HG03432 (cell line): ENCODE data around the gene SLC2A11.
A peak's percentile ranks its signal among the peaks of the same experiment; 100 is the strongest.
"Not testable (repeated sequence)": the region's sequence is repeated elsewhere in the genome, so short reads cannot be mapped to it uniquely, and the experiment has no call there.

ENCODE experiments used
- ATAC-seq: cut with Tn5 transposase; IDR thresholded peaks from one replicate; pipeline ENCODE4 v1.9.1; 2021; ENCODE audit warnings: mild to moderate bottlenecking, moderate library complexity; ENCODE audit not compliant: unreplicated experiment

SLC2A11 gene

GRCh38 chr22:23903328-23903971 is 45.8 kb downstream of the SLC2A11 start:
- no peak for ATAC-seq

- ATAC-seq, result no peak
Observed at GRCh38 chr22:23904573-23905254, 47.0 kb downstream of the SLC2A11 start.

- no peak for ATAC-seq
Observed at GRCh38 chr22:23906641-23907040, 49.0 kb downstream of the SLC2A11 start.

- not testable (repeated sequence) for ATAC-seq
Observed at GRCh38 chr22:23907423-23907822, 49.7 kb downstream of the SLC2A11 start.

- ATAC-seq, result no peak
Observed at GRCh38 chr22:23908587-23909205, 51.0 kb downstream of the SLC2A11 start.

GRCh38 chr22:23909296-23909898 is 51.7 kb downstream of the SLC2A11 start:
- no peak for ATAC-seq

GRCh38 chr22:23910496-23911190 is 53.0 kb downstream of the SLC2A11 start:
- ATAC-seq, result no peak

- ATAC-seq, result no peak
Observed at GRCh38 chr22:23911318-23911980, 53.8 kb downstream of the SLC2A11 start.

- no peak for ATAC-seq
Observed at GRCh38 chr22:23912293-23912903, 54.7 kb downstream of the SLC2A11 start.

GRCh38 chr22:23913306-23913660 is 55.6 kb downstream of the SLC2A11 start:
- no peak for ATAC-seq

GRCh38 chr22:23913661-23914353 is 56.1 kb downstream of the SLC2A11 start:
- peak; percentile 97 for ATAC-seq

GRCh38 chr22:23915290-23915689 is 57.6 kb downstream of the SLC2A11 start:
- no peak for ATAC-seq

- not testable (repeated sequence) for ATAC-seq
Observed at GRCh38 chr22:23920267-23920611, 62.6 kb downstream of the SLC2A11 start.

- not testable (repeated sequence) for ATAC-seq
Observed at GRCh38 chr22:23921586-23922201, 64.0 kb downstream of the SLC2A11 start.

GRCh38 chr22:23922921-23923320 is 65.2 kb downstream of the SLC2A11 start:
- ATAC-seq, result no peak

- no peak for ATAC-seq
Observed at GRCh38 chr22:23925020-23925606, 67.4 kb downstream of the SLC2A11 start.

- no peak for ATAC-seq
Observed at GRCh38 chr22:23926561-23926960, 68.9 kb downstream of the SLC2A11 start.
